Fibroblast of villous mesenchyme (primary cell): ENCODE measurements around the gene DUOX2. TPM values are rescaled to one million over a fixed set of nuclear protein-coding genes. Genes with fewer than 3 reads are reported as not detected.

ENCODE experiments used
- DNase-seq: peaks from one replicate; pipeline ENCODE4 v3.0.0-alpha.2; 2010; ENCODE audit warnings: low read depth
- H3K4me3 ChIP-seq: 2 replicates; pipeline ENCODE4 v1.5.1; 2011; ENCODE audit warnings: low read depth, mild to moderate bottlenecking, low read length
- total RNA-seq: library from RNA; depleted of rRNA; stranded (reverse); fragments of >200 nt; gene quantifications from 2 replicates; pipeline ENCODE4 v1.2.3, GENCODE V29; 2012
- TF ChIP-seq, protein P1 (sequence below): IDR thresholded peaks from 2 replicates; pipeline ENCODE4 v1.5.1; 2012; ENCODE audit warnings: low read depth, mild to moderate bottlenecking, low read length; ENCODE audit not compliant: insufficient read depth

Gene DUOX2
- total RNA-seq, 1 donor: not detected

DNA sequence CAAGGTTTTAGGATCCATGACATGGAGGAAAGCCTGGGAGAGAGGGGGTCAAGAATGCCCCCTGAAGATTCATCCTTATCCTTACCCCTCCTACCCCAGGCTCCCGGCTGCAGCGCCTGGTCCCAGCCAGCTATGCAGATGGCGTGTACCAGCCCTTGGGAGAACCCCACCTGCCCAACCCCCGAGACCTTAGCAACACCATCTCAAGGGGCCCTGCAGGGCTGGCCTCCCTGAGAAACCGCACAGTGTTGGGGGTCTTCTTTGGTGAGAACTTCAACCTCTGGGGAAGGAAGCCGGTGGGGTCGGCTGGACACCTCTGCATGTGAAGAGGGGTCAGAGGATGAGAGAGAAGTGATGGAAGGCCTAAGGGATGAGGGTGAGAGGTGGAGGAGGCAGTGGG is 20.1 kb upstream of the DUOX2 start:
- no peak overlapping the region for H3K4me3 ChIP-seq
- DNase-seq: no peak
- TF ChIP-seq, protein P1, sequence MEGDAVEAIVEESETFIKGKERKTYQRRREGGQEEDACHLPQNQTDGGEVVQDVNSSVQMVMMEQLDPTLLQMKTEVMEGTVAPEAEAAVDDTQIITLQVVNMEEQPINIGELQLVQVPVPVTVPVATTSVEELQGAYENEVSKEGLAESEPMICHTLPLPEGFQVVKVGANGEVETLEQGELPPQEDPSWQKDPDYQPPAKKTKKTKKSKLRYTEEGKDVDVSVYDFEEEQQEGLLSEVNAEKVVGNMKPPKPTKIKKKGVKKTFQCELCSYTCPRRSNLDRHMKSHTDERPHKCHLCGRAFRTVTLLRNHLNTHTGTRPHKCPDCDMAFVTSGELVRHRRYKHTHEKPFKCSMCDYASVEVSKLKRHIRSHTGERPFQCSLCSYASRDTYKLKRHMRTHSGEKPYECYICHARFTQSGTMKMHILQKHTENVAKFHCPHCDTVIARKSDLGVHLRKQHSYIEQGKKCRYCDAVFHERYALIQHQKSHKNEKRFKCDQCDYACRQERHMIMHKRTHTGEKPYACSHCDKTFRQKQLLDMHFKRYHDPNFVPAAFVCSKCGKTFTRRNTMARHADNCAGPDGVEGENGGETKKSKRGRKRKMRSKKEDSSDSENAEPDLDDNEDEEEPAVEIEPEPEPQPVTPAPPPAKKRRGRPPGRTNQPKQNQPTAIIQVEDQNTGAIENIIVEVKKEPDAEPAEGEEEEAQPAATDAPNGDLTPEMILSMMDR: no peak

DNA sequence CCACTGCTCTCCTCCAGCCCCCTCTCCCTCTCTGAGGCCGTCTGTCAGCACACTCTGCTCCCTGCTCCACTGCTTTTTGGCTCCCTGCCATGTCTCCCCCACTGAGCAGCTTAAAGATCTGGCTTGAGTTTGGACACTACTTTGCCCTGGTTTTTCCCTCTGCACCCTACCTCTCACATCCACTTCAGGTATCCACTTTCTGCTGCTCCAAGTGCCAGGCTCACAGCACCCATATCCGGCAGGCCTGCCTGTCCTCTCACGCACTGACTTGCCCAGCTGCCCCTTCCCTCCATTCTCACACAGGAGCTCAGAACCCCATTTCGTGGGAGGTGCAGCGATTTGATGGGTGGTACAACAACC is 19.6 kb upstream of the DUOX2 start:
- DNase-seq: no peak
- TF ChIP-seq, protein P1: no peak
- no peak overlapping the region for H3K4me3 ChIP-seq

DNA sequence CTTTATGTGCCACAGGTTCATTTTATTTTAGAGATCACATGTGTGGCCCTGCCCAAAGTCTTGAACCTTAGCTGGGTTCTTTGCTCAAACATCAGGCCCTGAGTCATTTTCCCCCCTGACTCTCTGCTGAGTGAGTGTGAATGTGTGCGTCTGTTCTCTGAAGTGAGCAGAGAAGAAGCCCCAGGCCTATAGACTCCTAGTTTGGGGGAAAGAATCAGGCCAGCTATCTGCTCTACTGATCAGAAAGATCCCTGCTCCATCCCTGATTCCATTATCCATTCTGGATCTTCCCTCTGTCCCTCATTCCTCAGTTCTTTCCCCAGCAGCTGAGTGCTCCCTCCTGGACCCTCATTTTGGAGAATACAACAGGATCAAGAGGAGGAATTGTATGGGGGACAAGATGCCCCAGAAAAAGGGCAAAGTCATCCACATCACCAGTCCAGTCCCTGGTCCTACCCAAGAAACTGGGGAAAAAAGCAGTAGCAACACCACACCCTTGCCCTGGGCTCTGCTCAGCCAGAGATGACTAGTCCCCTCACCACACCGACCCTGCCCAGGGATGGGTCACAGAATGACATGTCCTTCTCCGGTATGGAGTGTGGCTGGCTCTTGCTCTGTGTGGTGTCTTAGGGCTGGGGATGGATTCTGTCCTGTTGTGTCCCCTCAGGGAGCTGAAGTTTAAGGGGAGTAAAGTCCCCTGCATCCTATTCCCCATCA is 19.0 kb upstream of the DUOX2 start:
- H3K4me3 ChIP-seq: no peak overlapping the region
- TF ChIP-seq, protein P1: no peak
- DNase-seq: no peak

DNA sequence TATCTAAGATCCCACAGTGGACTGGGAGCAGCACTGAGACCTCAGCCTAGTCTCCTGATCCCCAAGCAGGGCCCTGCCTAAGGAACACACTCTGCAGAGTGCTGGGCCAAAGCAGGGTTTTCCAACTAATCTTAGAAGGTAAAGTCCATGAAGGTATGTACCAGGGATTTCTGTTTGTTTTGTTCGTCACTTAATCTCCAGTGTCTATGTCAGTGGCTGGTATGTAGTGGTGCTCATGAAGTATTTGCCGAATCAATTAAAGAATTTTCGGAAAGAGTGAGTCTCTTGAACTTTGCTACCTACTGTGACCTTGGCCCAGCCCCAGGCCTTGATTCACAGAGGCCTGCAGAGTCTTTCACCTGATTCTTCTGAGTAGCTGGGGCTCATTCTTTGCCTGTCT is 17.5 kb upstream of the DUOX2 start:
- TF ChIP-seq, protein P1: no peak
- DNase-seq: no peak
- no peak overlapping the region for H3K4me3 ChIP-seq

DNA sequence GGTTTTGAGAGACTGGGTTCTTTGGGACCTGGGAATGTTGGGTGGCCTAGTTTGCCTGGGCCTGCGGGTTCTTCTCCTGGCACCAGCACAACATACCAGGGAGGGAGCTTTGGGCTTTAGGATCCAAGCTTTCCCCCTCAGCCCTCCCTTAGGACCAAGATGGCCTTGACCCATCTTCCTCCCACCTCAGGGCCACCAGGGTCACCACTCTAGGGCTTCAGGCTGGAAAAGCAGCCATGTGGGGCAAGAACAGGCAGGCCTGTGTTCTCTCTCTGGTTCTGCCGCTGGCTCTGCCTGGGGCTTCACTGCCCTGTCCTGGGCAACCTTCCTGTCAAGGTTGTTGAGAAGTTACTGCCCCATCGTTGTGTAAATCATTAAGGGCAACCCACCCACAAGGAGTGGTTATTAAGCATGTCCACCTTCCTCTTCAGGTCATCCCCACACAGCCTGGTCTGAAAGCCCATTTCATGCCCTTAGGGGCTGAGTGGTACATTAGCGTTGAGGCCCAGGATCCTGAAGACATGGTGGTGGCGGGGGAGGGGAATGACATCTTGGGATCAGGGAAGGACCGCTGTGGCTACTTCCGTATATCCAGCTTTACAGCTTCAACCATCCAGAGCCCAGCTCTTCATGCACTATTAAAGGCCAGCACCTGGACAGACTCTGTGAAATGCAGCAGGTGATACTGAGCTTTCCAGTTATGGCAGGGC is 16.5 kb upstream of the DUOX2 start:
- TF ChIP-seq, protein P1: no peak
- no peak overlapping the region for H3K4me3 ChIP-seq
- no peak for DNase-seq

DNA sequence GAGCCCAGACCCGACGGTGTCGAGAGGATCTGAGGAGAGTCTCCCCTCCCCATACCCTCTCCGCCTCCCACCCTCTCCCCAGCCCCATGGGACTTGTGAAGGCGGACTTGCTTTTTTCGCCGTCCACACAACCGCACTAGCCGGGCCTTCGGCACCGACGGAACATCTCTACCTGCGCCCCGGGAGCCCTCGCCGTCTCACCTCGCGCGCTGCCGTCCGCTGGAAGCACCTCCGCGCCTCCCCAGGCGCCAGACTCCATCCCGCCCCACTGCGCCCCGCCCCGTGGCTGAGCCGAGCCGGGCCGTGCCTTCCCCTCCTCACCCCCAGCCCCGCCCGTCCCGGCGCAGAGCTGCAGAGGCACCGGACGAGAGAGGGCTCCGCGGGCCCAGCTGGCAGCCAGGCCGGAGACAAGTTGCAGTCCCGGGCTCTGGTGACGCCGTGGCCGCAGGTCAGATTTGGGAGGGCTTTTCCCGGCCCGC is 15.7 kb upstream of the DUOX2 start, which contains the start of the genes DUOX1 and DUOXA1:
Gene DUOX1 (plus strand): TSS at position 344 of the 479 bp plus-strand sequence. CDS start 1,973 bp downstream, outside the sequence.
Gene DUOXA1 (minus strand): TSS at position 229 of the 479 bp plus-strand sequence. CDS start 6,865 bp downstream, outside the sequence.
- TF ChIP-seq, protein P1: no peak
- no peak within 1 kb of the TSS for H3K4me3 ChIP-seq
- no peak for DNase-seq
